ENCODE data around the gene TRIM37.
"Not testable (repeated sequence)": the region's sequence is repeated elsewhere in the genome, so short reads cannot be mapped to it uniquely, and the experiment has no call there.

Gene TRIM37

DNA sequence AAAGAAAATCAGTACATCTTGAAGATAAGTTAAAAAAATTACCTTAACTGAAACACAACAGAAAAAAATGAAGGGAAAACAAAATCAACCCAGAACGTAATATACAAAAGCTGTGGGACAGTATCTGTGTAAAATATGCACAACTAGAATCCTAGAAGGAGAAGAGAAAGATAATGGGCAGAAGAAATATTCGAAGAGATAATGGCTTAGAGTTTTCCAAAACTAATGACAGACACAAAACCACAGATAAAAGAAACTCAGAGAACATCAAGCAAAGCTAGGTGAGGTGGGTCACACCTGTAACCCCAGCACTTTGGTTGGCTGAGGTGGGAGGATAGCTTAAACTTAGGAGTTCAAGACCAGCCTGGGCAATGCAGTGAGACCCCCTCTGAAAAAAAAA, 117.1 kb downstream of the TRIM37 start:
- no peak for DNase-seq

GRCh38 chr17:58985971-58986370, 120.7 kb downstream of the TRIM37 start:
- DNase-seq: no peak

DNA sequence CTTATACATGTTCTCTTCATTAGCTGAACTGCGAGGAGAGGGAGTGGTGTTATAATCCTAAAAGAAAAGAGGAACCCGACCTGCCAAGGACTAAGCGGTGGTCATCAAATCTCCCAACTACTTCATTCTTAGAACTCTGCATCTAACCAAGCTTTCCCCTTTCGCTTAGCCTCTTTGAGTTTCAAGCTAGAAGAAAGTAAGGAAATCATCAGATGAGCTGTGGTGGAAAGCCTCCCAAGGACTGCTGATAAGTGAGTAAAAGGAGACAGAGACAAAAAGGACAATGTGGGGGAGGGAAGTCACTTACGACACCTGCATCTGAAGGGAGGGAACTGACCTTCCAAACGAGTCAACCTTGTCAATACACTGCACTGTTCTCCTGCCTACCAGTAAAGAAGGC, 121.3 kb downstream of the TRIM37 start:
- DNase-seq: no peak

DNA sequence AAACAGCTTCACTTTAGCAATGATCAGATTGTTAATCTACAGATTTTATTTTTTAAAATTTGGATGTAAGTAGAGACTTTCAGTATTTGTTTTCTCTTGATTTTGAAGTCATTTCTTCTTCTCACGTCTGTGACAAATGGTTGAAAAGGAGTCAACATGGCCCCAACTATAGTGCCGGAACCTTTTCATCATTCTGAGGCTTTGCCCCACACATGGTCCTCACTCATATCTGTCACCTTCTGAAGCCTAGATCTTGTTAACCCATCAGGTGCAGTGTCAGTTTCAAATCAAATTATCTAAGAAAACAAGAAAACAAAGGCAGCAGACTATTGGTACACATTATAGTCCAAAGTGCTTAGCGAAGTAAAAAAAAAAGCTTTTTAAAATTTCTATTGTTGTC, 124.1 kb downstream of the TRIM37 start:
- no peak for DNase-seq

DNA sequence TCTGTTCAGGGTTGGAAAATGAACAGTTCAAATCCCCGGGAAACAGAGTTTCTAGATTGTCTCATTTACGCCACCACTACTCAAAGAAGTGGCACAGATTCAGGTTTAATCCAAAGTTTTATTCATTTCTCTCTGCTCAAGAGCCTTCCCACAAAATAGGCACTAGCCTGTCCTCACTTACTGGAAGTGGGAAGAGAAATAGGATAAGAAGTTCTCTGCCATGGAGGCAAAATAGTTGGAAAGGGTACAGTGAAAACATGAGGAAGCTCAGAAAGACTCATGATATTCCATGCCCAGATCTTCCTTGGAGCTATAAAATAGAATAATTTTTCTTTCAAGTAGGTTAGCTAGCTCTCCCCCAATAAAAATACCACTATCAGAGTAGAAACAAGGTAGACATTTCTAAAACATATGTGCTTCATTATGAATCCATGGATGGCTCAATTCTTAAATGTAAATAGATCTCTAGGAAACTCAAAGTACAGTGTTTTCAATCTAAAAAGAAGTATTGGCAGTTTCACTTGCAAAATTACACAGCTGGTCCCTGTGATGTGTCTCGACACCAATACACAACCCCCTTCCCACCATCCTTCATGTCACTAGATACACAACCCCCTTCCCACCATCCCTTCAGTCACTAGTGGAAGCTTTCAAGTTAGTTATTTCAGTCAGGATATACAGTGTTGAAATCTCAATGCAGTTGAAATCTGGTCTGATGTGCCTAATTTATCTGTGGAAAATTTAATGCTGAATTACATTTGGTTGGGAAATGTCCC, 125.8 kb downstream of the TRIM37 start:
- DNase-seq: no peak

- no peak for DNase-seq
Observed at GRCh38 chr17:58976541-58976940, 130.1 kb downstream of the TRIM37 start.

DNA sequence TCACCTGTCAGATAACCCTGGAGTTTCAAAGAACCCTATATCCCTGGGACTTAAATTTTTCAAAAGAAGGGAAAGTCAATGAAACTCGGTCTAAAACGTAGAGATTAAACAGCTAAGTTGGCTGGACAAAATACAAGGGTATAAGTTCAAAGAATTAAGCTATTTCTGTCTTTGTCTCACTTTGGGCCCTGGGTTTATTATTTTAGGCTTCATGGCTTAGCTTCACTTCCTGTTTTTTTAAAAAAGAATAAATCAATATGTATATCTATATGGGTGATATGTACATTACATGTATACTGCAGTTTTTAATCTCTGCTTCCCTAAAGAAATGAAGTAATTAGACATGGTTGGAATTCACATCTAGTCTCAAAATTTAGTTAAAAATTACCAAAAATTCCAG, 132.3 kb downstream of the TRIM37 start:
- DNase-seq: no peak

GRCh38 chr17:58970609-58971450, 135.8 kb downstream of the TRIM37 start:
- DNase-seq: peak; percentile 85 to 92

DNA sequence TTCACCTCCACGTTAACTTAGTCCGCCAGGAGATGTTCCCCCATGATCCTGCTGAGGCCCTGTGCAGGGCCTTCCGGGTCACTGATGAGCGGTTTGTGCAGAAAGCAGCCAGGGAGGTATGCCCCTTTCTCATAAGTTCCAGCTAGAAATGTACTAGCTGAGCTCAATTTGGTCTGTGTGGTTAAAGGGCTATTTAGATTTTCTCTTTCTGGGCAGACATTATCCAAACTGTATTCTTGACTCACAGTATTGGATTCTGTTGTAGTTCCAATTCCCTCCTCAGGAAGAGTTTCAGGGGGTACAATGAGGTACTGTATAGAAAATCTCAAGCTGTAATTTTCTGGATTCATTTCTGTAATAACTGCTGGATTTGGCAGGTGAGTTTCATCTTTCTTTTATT, 137.1 kb downstream of the TRIM37 start:
- no peak for DNase-seq

- peak in 1 of 2 donors; percentile 24 for DNase-seq
Observed at GRCh38 chr17:58969156-58969555, 137.5 kb downstream of the TRIM37 start.

DNA sequence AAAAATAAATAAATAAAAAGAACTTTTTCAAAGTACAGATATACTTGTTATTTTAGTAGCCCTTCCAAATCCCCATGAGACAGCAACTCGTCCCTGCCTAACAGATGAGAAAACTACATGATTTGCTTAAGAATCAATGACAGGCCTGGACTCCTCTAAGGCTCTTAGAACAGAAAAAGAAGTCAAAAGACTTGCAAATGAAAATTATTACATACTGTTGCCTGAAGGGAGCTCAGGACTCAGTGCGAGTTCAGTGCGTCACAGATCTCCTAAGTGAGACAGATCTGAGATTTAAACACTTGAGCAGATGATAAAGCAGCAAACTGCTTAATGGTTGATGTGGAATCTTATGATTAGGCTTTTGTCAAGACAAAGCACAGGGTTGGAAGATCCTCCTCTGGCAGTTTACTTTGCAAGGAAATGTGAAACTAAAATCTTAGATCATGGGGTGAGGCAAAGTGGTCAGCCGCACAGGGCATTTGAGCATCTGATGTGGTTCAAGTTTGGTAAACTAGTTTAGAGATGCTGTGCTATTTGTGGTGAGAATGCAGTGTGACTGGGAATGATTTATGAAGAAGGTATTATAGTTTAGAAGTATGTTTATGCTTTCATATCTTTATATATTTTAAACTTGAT, 138.1 kb downstream of the TRIM37 start:
- no peak for DNase-seq

- no peak for DNase-seq
Observed at GRCh38 chr17:58966208-58966607, 140.5 kb downstream of the TRIM37 start.

- no peak for DNase-seq
Observed at GRCh38 chr17:58965221-58965620, 141.5 kb downstream of the TRIM37 start.

GRCh38 chr17:58960068-58960467, 146.6 kb downstream of the TRIM37 start:
- peak in 1 of 2 donors; percentile 47 for DNase-seq

DNA sequence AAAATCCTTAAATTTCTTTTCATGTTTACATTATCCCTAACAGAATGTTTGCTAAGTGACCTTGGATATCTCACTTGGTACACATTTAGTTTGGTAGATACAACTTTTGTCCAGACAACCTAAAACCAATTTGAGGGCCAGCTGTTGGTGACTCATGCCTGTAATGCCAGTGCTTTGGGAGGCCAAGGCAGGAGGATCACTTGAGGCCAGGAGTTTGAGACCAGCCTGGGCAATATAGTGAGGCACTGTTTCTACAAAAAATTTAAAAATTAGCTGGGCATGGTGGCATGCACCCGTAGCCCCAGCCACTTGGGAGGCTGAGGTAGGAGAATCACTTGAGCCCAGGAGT, 149.0 kb downstream of the TRIM37 start:
- DNase-seq: not testable (repeated sequence)

GRCh38 chr17:58956997-58957724, 149.5 kb downstream of the TRIM37 start:
- DNase-seq: peak in 1 of 2 donors; percentile 34

DNA sequence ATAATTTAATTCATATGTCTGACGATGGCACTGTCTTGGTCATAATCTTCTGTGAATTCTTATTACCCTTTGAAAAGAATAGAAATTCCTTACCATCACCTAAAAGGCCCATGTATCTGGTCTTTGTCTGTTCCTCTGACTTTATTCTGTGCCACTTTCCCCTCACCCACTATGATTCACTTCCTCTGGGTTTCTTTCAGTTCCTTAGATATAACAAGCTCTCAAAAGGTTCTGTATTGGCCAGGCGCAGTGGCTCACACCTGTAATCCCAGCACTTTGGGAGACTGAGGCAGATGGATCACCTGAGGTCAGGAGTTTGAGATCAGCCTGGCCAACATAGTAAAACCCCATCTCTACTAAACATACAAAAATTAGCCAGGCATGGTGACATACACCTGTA, 152.3 kb downstream of the TRIM37 start:
- peak; percentile 19 to 40 for DNase-seq

DNA sequence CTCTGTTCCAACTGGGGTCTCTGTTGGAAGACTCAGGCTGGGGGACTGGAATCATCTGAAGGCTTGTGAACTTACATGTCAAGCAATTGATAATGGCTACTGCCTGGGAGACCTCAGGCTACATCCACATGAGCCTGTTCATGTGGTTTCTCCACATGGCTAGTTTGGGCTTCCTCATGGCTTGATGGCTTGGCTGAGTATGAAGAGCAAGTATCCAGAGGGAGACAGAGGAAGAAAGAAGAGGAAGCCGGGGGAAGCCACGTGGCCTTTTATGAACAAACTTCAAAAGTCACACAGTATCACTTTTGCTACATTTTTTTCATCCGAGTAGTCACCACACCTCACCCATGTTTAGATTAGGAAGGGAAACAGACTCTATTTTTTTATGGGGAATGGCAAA, 158.9 kb downstream of the TRIM37 start:
- DNase-seq: peak; percentile 79 to 89

GRCh38 chr17:58947411-58947810, 159.3 kb downstream of the TRIM37 start:
- DNase-seq: no peak

GRCh38 chr17:58944166-58944565, 162.5 kb downstream of the TRIM37 start:
- DNase-seq: peak; percentile 30 to 45

GRCh38 chr17:58936295-58936694, 170.4 kb downstream of the TRIM37 start:
- DNase-seq: no peak

DNA sequence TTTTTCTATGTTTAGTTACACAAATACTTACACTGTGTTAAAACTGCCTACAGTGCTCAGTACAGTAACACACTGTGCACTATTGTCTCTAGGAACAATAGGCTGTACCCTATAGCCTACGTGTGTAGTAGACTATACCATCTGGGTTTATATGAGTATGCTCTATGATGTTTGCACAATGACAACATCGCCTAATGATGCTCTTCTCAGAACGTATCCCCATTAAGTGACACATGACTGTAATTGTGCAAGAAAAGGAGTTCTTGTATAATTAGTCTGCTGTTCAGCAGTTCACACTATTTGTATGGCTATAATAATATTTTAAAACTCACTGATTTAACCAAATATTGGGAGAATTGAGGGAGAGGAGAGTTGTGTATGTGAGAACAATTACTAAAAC, 173.7 kb downstream of the TRIM37 start:
- peak in 1 of 2 donors; percentile 25 for DNase-seq

All from inflammatory macrophage (primary cell).